Measurements from ENCODE around the gene TRAK2.

- no peak for TF ChIP-seq POLR2AphosphoS5 (IDR thresholded peaks at IDR 0.05; ENCODE audit: low read depth)
- no peak for TF ChIP-seq CTCF (conservative IDR thresholded peaks at IDR 0.05; ENCODE audit: low read depth in 2 of 2)
- no peak for TF ChIP-seq EZH2 (IDR thresholded peaks at IDR 0.05; ENCODE audit: low read depth, unreplicated experiment)
Measured at GRCh38 chr2:201490291-201490690, 39.0 kb upstream of the TRAK2 start.

All from GM23338 (cell line).